Loucy (cell line): ENCODE results near the gene ATP6V1G2.
"Not testable (repeated sequence)": the region's sequence is repeated elsewhere in the genome, so short reads cannot be mapped to it uniquely, and the experiment has no call there.

Source experiments
- H2AFZ ChIP-seq: fragments of 200-600 bp; sonication (generic); 2 replicates; pipeline ENCODE4 v1.6.0; 2016; ENCODE audit warnings: antibody characterized with exemption, mild to moderate bottlenecking, low read length, moderate library complexity
- H3F3A ChIP-seq: fragments of 200-600 bp; 2 replicates; pipeline ENCODE4 v1.6.0; 2016; ENCODE audit warnings: antibody characterized with exemption, low read depth, mild to moderate bottlenecking
- H3K27me3 ChIP-seq: fragments of 200-600 bp; sonication (generic); 2 replicates; pipeline ENCODE4 v1.6.1; 2014; ENCODE audit warnings: low read length, mild to moderate bottlenecking; ENCODE audit not compliant: insufficient read depth, poor library complexity, severe bottlenecking
- H3K36me3 ChIP-seq: fragments of 200-600 bp; sonication (generic); 2 replicates; pipeline ENCODE4 v1.6.1; 2016; ENCODE audit warnings: low read length; ENCODE audit not compliant: insufficient read depth
- H3K4me1 ChIP-seq: fragments of 200-600 bp; sonication (generic); 2 replicates; pipeline ENCODE4 v1.5.1; 2014; ENCODE audit warnings: low read length, mild to moderate bottlenecking; ENCODE audit not compliant: insufficient read depth, poor library complexity, severe bottlenecking
- H3K4me2 ChIP-seq: fragments of 200-600 bp; sonication (generic); 2 replicates; pipeline ENCODE4 v1.6.0; 2014; ENCODE audit warnings: antibody characterized with exemption, low read length, low read depth, mild to moderate bottlenecking; ENCODE audit not compliant: poor library complexity, severe bottlenecking
- H3K4me3 ChIP-seq: fragments of 200-600 bp; sonication (generic); 2 replicates; pipeline ENCODE4 v1.5.1; 2014; ENCODE audit warnings: low read length, mild to moderate bottlenecking, mixed read lengths; ENCODE audit not compliant: poor library complexity, severe bottlenecking
- H3K79me2 ChIP-seq: fragments of 200-600 bp; sonication (generic); 2 replicates; pipeline ENCODE4 v1.6.1; 2014; ENCODE audit warnings: low read length; ENCODE audit not compliant: insufficient read depth
- H3K9ac ChIP-seq: fragments of 200-600 bp; sonication (generic); 2 replicates; pipeline ENCODE4 v1.6.0; 2014; ENCODE audit warnings: mild to moderate bottlenecking, low read depth, low read length, moderate library complexity; ENCODE audit not compliant: poor library complexity, severe bottlenecking
- H3K9me2 ChIP-seq: fragments of 200-600 bp; sonication (generic); replicated peaks from 2 replicates; pipeline ENCODE4 v1.6.1; 2016; ENCODE audit warnings: low read depth, low read length, mixed read lengths
- H3K9me3 ChIP-seq: fragments of 200-600 bp; sonication (generic); 2 replicates; pipeline ENCODE4 v1.6.1; 2014; ENCODE audit warnings: mild to moderate bottlenecking, antibody characterized with exemption, low read length, low read depth; ENCODE audit not compliant: insufficient read depth
- H4K20me1 ChIP-seq: fragments of 200-600 bp; sonication (generic); 2 replicates; pipeline ENCODE4 v1.6.0; 2014; ENCODE audit warnings: antibody characterized with exemption, low read length, mild to moderate bottlenecking; ENCODE audit not compliant: insufficient read depth, poor library complexity, severe bottlenecking
- CTCF ChIP-seq: fragments of 200-600 bp; sonication (generic); conservative IDR thresholded peaks from 2 replicates; pipeline ENCODE4 v1.5.1; 2014; ENCODE audit warnings: mild to moderate bottlenecking, antibody characterized with exemption, low read length
- EZH2phosphoT487 ChIP-seq: fragments of 200-600 bp; IDR thresholded peaks from 2 replicates; pipeline ENCODE4 v1.6.1; 2018; ENCODE audit warnings: antibody characterized with exemption, mild to moderate bottlenecking, moderate library complexity, borderline replicate concordance

Gene ATP6V1G2

GRCh38 chr6:31557443-31558317 lies 11.3 kb upstream of the ATP6V1G2 start:
- H4K20me1 ChIP-seq = no peaks in the 10 kb centered on the region
- peaks cover 29% of the 10 kb centered on the region; the same call in 1 of the 2 replicates for H3K79me2 ChIP-seq
- H3K27me3 ChIP-seq = no peaks in the 10 kb centered on the region
- peaks cover 18% of the 10 kb centered on the region for H3F3A ChIP-seq
- H3K9me3 ChIP-seq = no peaks in the 10 kb centered on the region
- peaks cover 3% of the 10 kb centered on the region; the same call in 1 of the 2 replicates for H3K36me3 ChIP-seq
- no peak for TF ChIP-seq EZH2phosphoT487
- TF ChIP-seq CTCF = no peak
- no peak overlapping the region for H2AFZ ChIP-seq
- H3K4me2 ChIP-seq = peak overlapping the region; percentile 78
- peaks cover 68% of the 10 kb centered on the region for H3K4me1 ChIP-seq
- peak overlapping the region; percentile 69 for H3K9ac ChIP-seq
- H3K4me3 ChIP-seq = no peak overlapping the region
- H3K9me2 ChIP-seq = no peaks in the 10 kb centered on the region

GRCh38 chr6:31556307-31556706 lies 9.9 kb upstream of the ATP6V1G2 start:
- TF ChIP-seq EZH2phosphoT487 = no peak
- TF ChIP-seq CTCF = no peak
- Histone ChIP-seq H3F3A (peaks cover 18% of the 10 kb centered on the region), H3K36me3 (peaks cover 3% of the 10 kb centered on the region; the same call in 1 of the 2 replicates), H3K4me3 (peak overlapping the region; percentile 51), H2AFZ (no peak overlapping the region), H3K9ac (peak overlapping the region; percentile 53), H3K4me1 (peaks cover 54% of the 10 kb centered on the region), H3K9me3 (no peaks in the 10 kb centered on the region), H3K27me3 (no peaks in the 10 kb centered on the region), H3K9me2 (no peaks in the 10 kb centered on the region), H4K20me1 (no peaks in the 10 kb centered on the region), H3K4me2 (peak overlapping the region; percentile 80), H3K79me2 (peaks cover 37% of the 10 kb centered on the region; the same call in 1 of the 2 replicates)

GRCh38 chr6:31551371-31551770 lies 5.0 kb upstream of the ATP6V1G2 start:
- H3K9me3 ChIP-seq, H3K9ac ChIP-seq, H2AFZ ChIP-seq, H3K36me3 ChIP-seq, H3F3A ChIP-seq, H3K9me2 ChIP-seq, H3K27me3 ChIP-seq, H3K4me3 ChIP-seq, H4K20me1 ChIP-seq: not testable (repeated sequence)
- peak overlapping the region; percentile 6 for H3K4me2 ChIP-seq
- peaks cover 50% of the 10 kb centered on the region for H3K79me2 ChIP-seq
- H3K4me1 ChIP-seq = peaks cover 26% of the 10 kb centered on the region
- peak; percentile 74 for TF ChIP-seq CTCF
